GM19438 (cell line): Measurements from ENCODE around the gene GMDS.

ENCODE experiments used
- ATAC-seq: cut with Tn5 transposase; IDR thresholded peaks from one replicate; pipeline ENCODE4 v1.9.1; 2021; ENCODE audit warnings: low read depth; ENCODE audit not compliant: unreplicated experiment

Gene GMDS

DNA sequence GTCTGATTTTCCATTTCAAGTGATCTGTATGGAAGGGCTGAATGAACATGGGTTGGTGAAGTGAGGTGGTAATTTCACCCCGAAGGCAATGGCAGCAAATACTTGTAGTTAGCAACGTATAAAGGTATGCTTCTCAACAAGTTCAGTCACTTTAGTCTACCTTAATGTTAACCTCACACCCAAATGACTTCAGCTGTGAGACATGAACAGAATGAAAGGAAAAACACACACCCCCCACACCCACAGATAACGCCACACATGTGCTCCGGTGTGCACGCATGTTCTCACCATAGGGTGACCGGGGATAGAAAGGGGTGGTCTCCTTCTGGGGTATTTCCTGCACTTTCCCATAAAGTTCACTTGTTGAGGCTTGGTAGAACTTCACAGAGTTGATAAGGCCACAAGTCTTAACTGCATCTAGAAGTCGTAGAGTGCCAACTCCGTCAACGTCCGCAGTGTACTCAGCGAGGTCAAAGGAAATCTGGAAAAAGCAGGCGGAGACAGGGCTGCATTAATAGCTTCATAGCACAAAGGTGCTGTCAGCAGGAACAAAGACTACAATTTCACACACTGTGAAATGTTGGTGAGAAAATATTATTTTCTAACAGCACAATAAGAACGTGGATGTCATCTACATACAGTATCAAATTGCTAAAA is 284.8 kb downstream of the GMDS start:
- no peak for ATAC-seq

DNA sequence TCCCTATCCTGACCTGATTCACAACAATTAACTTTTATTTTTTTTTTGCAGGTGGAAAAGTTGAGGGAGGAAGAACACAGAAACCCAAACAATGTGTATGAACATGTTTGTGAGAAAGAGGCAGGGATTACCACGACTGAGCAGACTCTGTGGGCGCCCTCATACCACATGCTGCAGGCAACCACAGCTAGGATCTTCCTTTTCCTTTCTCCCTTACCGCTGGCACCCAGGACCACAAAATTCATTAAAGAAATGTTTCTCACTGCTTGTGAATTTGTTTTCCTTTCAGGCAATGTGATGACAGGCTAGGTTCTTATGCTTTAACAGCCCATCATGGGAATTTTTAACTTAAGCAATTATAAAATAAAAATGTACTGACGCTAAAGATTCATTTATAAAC is 287.1 kb downstream of the GMDS start:
- no peak for ATAC-seq

DNA sequence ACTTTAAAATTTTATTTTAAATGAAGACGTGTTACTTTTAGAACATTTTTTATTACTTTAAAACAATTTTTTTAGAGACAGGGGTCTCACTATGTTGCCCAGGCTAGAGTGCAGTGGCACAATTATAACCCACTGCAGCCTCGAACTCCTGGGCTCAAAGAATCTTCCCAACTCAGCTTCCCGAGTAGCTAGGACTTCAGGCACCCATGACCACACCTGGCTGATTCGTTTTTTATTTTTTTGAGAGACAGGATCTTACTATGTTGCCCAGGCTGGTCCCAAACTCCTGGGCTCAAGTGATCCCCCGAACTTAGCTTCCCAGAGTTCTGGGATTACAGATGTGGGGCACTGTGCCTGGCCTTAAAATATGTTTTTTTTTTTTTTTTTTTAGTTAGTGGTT is 287.7 kb downstream of the GMDS start:
- no peak for ATAC-seq

DNA sequence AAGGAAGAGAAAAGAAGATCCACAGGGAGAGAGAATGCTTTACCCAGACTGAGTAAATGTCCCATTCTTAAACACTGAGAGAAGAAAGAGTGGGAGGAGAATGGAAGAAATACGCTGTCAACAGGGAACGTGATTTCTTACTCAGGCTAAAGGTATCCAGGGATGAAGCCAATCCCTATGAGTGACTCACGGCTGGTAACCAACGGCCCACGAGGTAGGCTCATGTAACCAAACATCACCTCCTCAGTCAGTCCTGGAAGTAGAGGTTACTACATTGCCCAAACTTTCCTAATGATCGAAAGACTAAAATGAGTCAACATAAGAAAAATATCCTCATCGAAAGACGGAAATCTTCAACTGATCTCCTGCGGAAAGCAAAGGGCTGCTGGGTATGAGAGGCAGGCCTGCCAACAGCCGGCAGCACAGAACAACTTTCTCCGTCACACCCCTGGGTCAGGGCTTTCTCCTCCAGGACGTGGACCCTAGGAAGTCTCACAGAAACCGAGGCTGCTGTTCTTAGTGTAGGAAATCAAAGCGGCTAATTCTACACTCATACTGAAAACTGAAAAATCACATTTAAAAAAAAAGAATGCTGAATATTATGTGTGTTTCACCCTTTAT is 292.6 kb downstream of the GMDS start:
- ATAC-seq: no peak

DNA sequence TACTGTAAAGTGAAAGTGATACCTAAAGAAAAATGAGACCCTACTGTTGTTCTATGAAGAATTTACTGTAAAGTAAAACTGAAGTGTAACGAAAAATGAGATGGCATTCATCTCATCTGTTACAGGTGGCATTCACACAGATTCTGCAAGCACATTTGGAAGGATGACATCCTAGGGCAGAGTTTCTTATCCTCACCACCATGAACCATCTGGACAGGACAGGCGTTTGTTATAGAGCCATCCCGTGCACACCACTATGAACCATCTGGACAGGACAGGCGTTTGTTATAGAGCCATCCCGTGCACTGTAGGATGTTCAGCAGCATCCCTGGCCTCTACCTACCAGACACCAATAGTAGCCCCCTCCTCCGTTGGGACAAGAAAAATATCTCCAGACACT is 294.8 kb downstream of the GMDS start:
- no peak for ATAC-seq

DNA sequence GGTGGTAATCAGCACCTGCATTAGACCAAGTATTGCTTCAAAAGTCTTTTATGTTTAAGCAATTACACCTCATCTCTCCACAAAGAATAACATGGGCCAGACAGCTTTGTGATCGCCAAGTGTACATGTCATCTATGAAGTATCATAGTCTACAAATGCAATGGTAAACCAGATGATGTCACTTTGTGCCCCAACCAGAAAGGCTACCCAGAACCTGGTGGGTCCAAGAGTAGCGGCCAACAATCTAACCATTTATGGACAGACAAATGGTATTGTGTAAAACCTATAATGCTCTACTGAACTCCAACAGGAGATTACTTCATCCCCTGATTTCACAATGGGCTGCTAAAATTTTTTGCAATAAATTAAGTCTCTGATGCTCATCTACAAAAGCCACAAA is 295.9 kb downstream of the GMDS start:
- ATAC-seq: no peak

DNA sequence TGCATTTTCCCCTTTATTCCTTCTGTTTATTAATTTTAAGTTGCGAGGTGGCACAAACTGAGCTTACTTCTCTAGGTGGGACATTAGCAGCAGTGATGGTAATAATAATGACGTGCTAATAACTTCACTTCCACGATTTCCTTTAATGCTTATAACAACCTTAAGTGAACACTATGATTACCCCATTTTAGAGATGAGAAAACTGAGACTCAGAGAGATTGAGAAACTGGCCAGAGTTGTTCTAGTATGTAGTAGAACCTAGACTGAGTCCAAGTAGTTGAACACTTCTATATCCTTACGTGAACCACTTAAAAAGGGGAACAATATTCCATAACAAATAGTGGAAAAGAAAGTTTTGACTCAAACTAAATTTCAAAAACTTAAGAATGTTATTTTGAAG is 297.5 kb downstream of the GMDS start:
- no peak for ATAC-seq

DNA sequence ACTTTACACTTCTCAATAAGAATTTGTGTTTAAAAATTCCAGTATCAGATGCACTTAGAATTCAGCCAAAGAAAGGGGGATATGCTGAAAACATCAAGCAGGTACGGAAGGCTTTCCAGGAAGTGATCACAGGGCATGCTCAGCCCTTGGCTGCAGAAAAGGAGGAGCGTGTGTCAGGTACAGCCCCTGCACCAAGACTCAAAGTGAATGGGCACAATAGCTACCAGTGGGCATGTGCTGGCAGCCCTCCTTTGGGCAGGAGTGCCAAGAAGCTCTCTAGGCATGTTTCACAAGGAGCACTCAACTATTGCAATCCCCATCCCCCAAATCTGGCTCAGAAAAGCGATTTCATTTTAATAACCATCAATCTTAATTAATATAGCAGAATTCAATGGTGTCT is 298.8 kb downstream of the GMDS start:
- ATAC-seq: no peak

DNA sequence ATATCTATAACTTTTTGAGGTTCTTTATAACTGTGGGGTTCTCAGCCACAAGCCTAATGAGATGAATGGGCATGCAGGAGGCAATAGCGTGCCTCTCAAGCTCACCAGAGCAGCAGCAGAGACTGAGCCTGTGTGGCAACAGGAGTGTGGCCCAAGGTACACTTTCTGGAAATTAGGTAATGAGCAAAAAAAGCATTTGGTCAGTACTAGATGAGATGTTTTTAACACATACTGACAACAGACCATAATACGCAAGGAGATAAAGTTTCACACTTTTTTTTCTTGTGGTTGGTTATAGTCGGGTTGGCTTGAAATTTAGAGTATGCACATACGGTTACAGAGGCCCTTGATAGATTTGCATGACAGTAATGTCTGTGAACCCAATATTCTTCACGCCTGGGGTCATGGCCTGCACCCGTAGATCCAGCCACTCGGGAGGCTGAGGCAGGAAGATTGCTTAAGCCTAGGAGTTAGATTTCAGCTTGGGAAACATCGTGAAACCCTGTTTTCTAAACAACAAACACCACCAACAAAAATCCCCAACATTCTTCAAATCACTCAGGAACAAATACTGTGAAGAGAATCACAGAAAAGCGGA is 300.1 kb downstream of the GMDS start:
- no peak for ATAC-seq

DNA sequence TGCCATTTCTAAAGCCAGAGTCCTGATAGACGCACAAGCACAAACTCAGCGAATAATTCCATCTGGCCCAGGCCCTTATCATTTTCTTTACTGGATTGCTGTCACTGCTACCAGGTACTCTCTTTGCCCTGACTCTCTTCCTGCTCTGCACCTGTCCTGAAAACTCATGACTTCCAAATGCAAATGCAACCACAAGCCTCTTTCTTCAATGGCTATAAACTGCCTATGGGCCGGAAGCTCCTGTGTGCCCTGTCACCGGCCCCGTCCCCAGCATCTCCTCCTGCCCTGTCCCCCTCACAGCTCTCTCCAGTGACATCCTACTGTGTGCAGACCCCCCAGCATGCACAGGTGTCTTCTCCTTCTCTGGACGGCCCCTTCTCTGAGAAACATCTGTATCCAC is 302.6 kb downstream of the GMDS start:
- ATAC-seq: no peak

DNA sequence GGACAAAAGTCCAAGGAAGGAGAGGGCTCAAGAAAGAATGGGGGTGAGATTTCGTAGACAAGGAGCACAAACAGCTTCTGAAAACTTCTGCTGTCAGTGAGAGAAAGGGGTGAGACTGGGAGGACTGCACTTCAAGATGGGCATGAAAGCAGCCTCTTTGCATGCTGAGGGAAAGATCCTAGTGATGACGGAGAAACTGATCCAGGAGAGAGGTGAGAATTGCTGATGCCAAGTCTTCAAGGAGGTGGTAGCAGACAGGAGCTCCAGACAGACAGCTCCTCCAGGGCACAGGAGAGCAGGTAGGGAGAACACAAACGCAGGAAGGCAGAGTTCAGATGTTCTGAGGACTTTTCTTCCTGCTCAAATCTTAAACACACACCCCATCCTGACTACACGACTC is 303.9 kb downstream of the GMDS start:
- ATAC-seq: no peak

DNA sequence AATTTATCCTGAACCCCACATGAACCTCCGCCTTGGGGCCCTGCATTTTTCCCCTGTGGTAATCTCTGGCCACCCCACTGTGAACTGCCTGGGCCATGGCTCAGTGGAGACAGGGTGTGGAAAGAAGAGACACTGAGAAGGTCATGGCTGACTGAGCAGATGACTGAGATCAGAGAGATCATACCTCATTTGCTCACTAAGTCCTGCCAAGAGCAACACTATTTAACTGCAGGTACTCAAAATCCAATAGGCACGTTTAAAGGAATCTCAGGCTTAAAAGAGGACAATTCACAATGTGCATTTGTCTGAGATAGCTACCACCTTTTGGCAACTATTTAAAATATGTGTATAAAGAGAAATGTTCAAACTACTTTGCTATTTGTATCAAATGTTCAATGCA is 305.0 kb downstream of the GMDS start:
- no peak for ATAC-seq

DNA sequence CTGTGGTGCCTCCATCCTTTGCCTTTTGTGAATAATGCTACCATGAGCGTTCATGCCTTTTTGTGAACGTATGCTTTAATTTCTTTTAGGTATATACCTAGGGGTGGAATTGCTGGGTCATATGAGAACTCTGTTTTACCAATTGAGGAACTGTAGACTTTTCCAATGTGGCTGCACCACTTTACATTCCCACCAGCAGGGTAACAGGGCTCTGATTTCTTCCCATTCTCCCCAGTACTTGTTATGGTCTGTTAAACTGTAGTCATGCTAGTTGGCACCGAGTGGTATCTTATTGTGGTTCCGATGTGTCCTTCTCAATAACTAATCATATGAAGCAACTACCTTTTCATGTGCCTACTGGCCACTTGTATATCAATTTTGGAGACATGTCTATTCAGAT is 312.1 kb downstream of the GMDS start:
- no peak for ATAC-seq

DNA sequence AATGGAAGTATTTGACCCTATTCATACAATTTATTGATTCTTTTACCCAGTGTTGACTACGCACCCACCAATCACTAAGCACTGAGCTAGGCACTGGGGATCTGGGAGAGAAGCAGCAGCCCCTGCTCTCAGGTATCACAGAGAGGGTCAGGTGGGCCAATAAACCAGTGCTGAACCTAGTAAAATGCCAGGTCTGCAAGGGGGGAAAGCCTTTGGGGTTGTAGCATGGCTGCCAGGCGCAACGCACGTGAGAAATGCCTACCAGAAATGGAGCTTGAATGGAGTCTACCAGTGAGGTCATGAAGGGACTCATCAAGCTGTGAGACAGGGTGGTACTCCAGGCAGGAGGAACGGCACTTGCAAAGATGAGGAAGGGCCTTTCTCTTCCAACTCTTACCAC is 313.6 kb downstream of the GMDS start:
- no peak for ATAC-seq

DNA sequence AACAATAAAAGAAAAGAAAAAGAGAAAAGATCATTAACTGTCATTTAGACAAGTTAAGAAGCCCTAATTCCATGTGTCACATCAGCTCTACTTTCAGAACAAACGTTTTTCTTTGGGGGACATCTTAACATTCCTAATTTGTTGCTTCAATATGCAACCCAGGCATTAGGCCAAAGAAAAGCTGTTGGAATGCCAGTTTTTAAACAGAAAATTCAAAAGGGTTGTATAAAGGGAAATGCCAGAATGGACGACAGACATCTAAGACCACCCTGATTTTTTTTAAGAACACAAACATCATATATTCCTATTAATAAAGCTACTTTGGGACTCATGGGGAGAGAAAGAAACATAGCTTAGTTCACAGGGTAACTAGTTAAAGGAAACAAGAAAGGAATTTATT is 315.0 kb downstream of the GMDS start:
- no peak for ATAC-seq

DNA sequence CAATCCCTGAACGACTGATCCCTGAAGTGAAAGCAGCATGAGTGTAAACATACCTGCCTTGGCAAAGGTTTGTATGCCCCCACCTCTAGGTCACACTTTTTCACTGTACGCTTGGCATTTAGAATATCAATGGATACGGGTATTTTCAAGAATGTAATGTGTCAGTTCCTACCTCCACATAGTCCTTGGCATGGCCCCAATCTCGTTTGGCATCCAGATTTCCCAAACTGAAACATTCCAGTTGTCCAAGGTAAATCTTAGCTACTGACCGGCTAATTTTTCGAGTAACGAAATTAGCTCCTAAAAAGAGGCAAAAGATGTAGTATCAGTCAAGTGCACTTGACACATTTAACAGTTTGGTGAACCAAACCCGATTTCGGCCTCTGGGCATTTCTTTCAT is 315.5 kb downstream of the GMDS start:
- no peak for ATAC-seq

DNA sequence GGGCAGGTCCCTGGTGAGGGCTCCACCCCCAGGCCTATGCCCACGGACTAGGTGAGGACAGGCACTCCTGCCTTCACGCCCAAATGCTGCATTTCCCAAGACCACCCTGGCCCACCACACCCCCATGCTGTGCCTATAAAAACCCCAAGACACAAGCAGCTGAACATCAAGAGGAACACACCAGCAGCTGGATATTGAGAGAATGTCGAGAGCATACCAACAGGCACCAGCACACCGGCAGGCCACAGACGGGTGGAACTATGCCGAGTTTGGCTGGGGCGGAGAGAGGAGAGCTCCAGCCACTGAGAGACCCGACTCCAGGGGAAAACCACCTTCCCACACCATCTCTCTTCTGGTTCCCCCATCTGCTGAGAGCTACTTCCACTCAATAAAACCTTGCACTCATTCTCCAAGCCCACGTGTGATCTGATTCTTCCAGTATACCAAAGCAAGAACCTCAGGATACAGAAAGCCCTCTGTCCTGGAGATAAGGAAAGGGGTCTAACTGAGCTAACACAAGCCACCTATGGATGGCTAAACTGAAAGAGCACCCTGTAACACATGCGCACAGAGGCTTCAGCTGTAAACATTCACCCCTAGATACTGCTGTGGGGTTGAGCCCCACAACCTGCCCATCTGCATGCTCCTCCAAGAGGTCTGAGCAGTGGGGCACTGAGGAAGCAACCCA is 319.5 kb downstream of the GMDS start:
- no peak for ATAC-seq

DNA sequence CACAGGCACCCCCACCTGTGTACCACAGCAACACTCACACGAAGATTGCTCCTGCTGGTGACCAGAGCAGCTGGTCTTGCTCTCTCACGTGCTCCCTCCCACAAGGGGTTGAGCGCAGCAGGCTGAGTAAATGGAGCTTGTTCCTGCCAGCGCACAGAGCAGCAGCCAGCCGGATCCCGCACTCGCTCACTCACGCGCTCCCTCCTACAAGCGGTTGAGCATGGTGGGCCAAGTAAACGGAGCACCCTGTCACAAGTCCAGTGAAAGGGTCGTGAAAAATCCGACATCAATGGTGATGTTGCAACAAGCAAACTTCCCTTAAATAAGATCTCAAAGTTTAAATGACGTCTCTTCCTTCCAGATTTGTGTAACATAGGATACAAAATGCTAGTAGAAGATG is 322.0 kb downstream of the GMDS start:
- no peak for ATAC-seq

DNA sequence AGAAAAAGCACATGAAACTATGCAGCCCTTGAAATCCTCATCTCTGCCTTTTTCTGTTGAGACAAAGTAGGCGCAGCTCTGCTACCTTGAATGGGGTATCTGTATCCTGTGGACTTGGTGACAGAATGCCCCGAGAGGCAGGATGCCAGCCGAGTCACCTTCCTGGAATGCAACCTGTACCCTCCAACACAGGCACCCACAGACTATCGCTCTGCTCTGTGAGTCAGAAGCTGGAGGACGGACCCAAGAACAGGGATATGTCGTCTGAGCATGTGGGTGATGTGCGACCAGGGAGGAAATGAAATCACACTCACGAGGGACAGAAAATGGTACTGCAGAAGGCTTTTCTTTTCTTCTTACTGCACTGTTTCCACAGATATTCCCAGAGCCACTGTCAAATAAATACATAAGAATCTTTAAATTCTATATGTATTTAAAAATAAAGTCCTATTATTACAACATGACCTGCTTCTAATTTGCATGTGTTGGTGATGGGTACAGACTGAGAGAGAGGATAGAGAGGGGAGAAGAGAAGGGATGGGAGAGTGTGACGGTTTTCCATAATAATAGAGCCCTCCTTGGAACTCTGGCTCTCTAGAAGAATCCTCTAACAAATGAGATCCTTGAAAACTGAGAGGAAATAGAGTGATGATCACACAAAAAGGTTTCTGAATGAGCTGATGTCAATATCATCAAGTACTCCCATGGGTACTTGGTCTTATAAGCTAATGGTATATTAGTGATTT is 327.6 kb downstream of the GMDS start:
- ATAC-seq: no peak

DNA sequence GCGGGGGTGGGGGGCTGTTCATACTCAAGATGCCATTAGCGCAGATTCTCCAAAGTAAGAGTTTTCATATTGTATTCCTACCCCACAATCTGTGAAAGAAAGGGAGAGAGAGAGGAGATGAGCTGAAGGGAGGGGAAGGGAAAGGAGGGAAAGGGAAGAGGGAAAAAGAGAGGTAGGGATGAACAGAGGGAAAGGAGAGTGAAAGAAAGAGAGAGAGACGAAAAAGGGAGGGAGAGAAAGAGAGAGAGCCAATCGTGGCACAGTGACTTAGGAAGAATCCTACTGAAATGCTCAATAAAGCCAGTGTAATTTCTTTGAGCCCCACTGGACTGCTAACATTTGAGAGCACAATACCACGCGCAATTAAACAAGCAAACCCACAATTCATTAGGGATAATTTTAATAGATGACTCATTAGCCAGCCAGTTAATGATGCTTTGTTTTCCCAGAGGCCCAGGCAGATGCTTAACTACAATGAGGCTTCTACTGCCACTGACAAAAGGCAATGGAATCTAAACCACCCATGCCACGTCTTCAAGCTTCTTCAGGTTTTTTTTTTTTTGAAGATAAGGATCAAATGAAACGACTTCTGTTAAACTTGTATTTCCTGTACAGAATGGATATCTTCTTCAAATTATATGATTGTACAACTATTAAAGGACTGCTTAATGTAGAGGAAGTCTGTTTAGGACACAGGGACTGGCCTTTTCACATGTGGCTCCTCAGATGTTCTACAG is 328.9 kb downstream of the GMDS start:
- no peak for ATAC-seq
